Neural crest cell (in vitro differentiated cells): ENCODE measurements around the gene COL5A1. TPM values are rescaled to one million over a fixed set of nuclear protein-coding genes. Genes with fewer than 3 reads are reported as not detected.

Experiments
- DNase-seq: peaks from one replicate; pipeline ENCODE4 v3.0.0; 2021; ENCODE audit warnings: low read depth, mixed read lengths, low spot score
- H3K27ac Mint-ChIP-seq: one replicate; pipeline ENCODE4 v1.8.0; 2021; ENCODE audit warnings: mild to moderate bottlenecking, mixed read lengths; ENCODE audit not compliant: unreplicated experiment
- H3K27me3 Mint-ChIP-seq: 2 replicates; pipeline ENCODE4 v1.8.0; 2021; ENCODE audit warnings: low read depth, mild to moderate bottlenecking, mixed read lengths
- H3K36me3 Mint-ChIP-seq: 2 replicates; pipeline ENCODE4 v1.8.0; 2021; ENCODE audit warnings: low read depth, mild to moderate bottlenecking, mixed read lengths
- H3K4me1 Mint-ChIP-seq: 2 replicates; pipeline ENCODE4 v1.8.0; 2021; ENCODE audit warnings: mixed read lengths
- H3K4me3 Mint-ChIP-seq: one replicate; pipeline ENCODE4 v1.8.0; 2021; ENCODE audit warnings: mild to moderate bottlenecking, mixed read lengths
- H3K9me3 Mint-ChIP-seq: 2 replicates; pipeline ENCODE4 v1.8.0; 2021; ENCODE audit warnings: mixed read lengths
- CTCF ChIP-seq: fragments of 200-600 bp; sonication (generic); conservative IDR thresholded peaks from 2 replicates; pipeline ENCODE4 v1.5.0; 2021; ENCODE audit warnings: antibody characterized with exemption, mild to moderate bottlenecking
- total RNA-seq: library from RNA; stranded (reverse); gene quantifications from 2 replicates; pipeline ENCODE4 v1.2.1, GENCODE V29; 2021

Gene COL5A1
- total RNA-seq, 1 donor from 2014 or later = 19.4 TPM

DNA sequence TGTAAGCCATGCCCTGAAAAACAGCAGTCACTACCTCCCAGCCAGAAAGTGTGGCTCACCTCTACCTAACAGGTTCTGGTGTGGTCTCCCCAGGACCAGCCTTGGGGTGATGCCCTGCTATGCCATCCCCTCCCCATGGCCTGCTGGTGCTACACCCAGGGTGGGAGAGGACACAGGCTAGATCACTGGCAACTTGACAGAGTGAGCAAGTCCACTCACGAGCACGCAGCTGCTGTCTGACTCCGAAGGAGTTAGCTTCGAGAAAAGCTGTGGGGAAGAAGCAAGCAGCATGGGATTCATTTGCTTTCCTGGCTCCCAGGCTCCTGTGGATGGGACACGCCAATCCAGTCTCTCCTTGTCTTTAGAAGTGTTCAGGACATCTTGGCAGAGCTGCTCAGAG is 102.2 kb downstream of the COL5A1 start:
- H3K27me3 Mint-ChIP-seq = peaks cover 2% of the 10 kb centered on the region
- no peak for TF ChIP-seq CTCF
- peaks cover 9% of the 10 kb centered on the region for H3K36me3 Mint-ChIP-seq
- no peak for DNase-seq
- H3K4me1 Mint-ChIP-seq = peaks cover 10% of the 10 kb centered on the region
- no peaks in the 10 kb centered on the region for H3K9me3 Mint-ChIP-seq
- no peak overlapping the region for H3K4me3 Mint-ChIP-seq
- no peak overlapping the region for H3K27ac Mint-ChIP-seq

GRCh38 chr9:134744385-134745295 is 103.0 kb downstream of the COL5A1 start:
- Mint-ChIP-seq H3K36me3 (peaks cover 9% of the 10 kb centered on the region), H3K4me1 (peaks cover 5% of the 10 kb centered on the region), H3K27ac (no peak overlapping the region), H3K27me3 (no peaks in the 10 kb centered on the region), H3K4me3 (no peak overlapping the region), H3K9me3 (no peaks in the 10 kb centered on the region)
- no peak for TF ChIP-seq CTCF
- DNase-seq = no peak

GRCh38 chr9:134747951-134748489 is 106.4 kb downstream of the COL5A1 start:
- H3K4me3 Mint-ChIP-seq = no peak overlapping the region
- peaks cover 9% of the 10 kb centered on the region for H3K36me3 Mint-ChIP-seq
- H3K9me3 Mint-ChIP-seq = no peaks in the 10 kb centered on the region
- no peak for TF ChIP-seq CTCF
- no peak overlapping the region for H3K27ac Mint-ChIP-seq
- peaks cover 5% of the 10 kb centered on the region for H3K4me1 Mint-ChIP-seq
- H3K27me3 Mint-ChIP-seq = no peaks in the 10 kb centered on the region
- DNase-seq = no peak

DNA sequence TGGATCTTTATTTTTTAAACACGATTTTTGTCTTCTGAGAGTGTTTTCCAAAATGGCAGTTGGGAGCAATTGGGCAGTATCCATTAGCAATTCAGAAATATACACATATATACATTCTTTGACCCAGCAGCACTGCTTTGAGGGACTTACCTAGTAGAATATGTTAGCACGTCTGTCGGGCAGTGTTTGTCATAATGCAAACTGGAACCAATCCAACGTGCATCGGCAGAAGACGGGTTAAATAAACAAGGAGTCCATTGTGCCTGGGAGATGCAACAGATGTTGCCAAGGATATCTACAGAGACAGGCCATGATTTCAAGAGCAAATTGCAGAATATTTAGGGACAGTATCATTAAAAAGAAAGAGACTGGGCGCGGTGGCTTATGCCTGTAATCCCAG is 107.0 kb downstream of the COL5A1 start:
- TF ChIP-seq CTCF = no peak
- Mint-ChIP-seq H3K4me1 (peaks cover 5% of the 10 kb centered on the region), H3K27ac (no peak overlapping the region), H3K27me3 (no peaks in the 10 kb centered on the region), H3K36me3 (peaks cover 9% of the 10 kb centered on the region), H3K4me3 (no peak overlapping the region), H3K9me3 (no peaks in the 10 kb centered on the region)
- no peak for DNase-seq

DNA sequence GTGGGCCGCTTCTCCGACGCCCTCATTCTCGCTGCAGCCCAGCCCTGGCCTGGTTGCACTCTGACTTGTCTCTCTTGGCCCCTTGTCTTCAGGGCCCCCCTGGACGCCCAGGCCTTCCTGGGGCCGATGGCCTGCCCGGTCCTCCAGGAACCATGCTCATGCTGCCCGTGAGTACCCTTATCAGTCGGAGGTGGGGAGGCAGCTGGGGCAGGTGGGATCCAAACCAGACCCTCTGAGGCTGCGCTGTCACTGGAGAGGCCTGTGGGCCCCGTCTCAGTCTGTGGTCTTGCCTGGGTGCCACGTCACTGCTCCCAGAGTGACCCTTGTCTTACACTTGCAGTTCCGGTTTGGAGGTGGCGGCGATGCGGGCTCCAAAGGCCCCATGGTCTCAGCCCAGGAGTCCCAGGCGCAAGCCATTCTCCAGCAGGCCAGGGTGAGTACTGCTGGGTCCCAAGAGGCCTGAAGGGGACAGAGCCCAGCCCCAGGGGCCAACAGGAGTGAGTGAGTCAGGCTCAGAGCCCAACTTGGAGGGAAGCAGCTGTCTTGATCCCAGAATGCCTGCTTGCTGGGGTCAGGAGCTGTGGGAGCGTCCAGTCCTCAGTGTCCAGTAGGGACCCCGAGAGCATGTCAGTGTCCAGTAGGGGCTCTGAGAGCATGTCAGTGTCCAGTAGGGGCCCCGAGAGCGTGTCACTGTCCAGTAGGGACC is 109.0 kb downstream of the COL5A1 start:
- no peak for DNase-seq
- Mint-ChIP-seq H3K27me3 (no peaks in the 10 kb centered on the region), H3K36me3 (peaks cover 9% of the 10 kb centered on the region), H3K4me3 (no peak overlapping the region), H3K27ac (peak overlapping the region; percentile 57), H3K9me3 (no peaks in the 10 kb centered on the region), H3K4me1 (peaks cover 5% of the 10 kb centered on the region)
- no peak for TF ChIP-seq CTCF
